ENCODE results near the gene P2RX1.
"Not testable (repeated sequence)": the region's sequence is repeated elsewhere in the genome, so short reads cannot be mapped to it uniquely, and the experiment has no call there.

P2RX1 gene

DNA sequence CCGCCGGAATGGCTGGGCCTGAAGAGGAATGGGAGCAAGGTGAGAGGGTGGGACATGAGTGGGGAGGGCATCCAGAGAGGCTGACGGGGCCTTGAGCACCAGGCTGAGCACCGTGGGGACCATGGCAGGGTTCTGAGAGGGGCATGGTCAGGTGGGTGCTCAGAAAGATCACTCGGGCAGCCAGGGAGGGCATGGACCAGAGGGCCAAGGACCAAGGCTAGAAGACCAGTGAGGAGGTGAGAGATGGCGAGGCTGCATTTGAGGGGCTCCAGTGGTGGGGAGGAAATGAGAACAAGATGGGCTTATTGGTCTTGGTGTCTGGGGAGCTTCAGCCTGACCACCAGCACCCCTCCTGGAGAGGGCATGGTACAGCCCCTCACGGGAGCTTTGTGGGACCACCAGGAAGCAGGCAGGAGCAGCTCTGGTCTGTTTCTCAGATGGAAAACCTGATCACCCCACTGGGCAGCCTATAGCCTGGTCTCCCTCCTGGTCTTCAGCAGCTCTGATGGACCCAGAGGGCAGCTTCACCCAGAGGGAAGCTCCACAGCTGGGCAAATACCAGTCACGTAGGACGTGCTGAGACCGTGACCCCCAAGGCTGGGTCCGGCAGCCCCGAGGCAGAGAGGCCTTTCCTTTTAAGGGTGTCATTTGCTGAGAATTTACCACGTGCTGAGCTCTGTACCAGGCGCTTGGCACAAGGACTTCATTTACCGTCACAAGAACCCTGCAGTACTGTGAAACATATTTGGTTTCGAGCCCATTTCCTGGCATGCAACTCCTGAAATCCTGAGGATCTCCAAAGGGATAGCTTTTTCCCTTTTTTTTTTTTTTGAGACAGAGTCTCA, 58.8 kb downstream of the P2RX1 start:
- DNase-seq (ENCODE audit: low read depth), result no peak

DNA sequence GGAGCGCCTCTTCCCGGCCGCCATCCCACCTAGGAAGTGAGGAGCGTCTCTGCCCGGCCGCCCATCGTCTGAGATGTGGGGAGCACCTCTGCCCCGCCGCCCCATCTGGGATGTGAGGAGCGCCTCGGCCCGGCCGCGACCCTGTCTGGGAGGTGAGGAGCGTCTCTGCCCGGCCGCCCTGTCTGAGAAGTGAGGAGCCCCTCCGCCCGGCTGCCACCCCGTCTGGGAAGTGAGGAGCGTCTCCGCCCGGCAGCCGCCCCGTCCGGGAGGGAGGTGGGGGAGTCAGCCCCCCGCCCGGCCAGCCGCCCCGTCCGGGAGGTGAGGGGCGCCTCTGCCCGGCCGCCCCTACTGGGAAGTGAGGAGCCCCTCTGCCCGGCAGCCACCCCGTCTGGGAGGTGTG, 62.1 kb downstream of the P2RX1 start:
- DNase-seq (ENCODE audit: low read depth), result not testable (repeated sequence)

DNA sequence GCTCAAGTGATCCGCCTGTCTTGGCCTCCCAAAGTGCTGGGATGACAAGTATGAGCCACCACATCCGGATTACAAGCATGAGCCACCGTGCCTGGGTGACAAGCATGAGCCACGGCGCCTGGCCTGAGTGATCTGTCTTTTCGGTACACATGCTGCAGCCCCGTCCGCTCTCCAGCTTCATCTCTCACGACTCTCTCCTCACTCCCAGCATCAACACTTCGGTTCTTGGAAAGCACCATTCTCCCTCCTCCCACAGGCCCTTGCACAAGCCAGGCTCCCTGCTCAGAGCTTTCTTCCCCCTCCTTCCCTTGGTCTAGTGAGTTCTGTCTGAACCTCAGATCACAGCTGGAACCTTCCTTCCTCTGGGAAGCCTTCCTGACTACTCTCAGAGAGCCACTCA, 63.7 kb downstream of the P2RX1 start:
- DNase-seq (ENCODE audit: low read depth), result no peak

DNA sequence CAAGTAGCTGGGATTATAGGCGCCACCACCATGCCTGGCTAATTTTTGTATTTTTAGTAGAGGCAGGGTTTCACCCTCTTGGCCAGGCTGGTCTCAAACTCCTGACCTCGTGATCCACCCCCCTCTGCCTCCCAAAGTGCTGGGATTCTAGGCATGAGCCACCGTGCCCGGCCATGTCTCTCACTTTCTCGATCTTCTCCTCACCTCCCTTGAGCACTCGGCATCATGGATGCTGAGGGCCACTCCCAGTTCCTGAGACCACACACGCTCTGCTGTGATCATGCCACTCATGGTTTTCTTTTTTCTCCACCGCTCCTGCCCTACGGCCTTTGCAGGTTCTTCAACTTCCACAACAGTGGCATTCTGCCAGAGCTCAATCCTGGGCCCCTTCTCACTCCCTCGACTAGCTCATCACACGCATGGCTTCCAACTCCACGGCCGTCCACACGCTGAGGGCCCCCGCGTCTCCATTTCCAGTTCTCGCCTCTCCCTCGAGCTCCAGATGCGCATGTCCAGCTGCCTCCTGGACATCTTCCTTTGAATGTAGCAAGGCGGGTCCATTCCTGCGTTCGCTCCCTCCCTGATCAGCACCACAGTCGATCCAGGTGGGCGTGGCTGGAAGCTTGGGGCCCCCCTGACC, 64.7 kb downstream of the P2RX1 start:
- DNase-seq (ENCODE audit: low read depth), result no peak

DNA sequence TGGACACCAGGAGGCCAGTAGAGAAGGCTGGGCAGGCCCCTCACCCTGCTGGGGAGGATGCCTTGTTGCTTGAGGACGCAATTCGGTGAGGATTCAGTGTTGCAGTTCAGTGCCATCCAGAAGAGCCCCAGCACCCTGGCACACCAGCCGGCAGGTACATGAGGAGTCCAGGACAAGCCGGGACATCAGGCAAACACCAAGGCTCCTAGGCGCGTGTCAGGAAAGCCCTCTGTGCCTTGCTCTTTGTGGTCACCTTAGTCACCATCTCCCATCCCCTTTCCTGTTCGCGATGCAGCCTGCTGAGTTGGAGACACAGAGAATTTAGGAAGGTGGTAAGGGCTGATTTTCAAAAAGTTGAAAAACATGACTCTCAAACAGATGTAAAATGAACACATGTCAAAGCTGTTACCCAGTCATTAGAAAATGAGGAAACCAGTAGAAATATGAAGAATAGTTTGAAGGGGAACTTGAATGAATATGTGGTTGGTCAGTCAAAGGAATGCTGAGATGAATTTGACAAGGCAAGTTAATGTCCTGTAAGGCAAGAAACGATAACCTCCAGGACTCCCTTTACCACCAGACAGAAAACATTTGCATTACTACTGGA, 67.9 kb downstream of the P2RX1 start:
- no peak for DNase-seq (ENCODE audit: low read depth)

DNA sequence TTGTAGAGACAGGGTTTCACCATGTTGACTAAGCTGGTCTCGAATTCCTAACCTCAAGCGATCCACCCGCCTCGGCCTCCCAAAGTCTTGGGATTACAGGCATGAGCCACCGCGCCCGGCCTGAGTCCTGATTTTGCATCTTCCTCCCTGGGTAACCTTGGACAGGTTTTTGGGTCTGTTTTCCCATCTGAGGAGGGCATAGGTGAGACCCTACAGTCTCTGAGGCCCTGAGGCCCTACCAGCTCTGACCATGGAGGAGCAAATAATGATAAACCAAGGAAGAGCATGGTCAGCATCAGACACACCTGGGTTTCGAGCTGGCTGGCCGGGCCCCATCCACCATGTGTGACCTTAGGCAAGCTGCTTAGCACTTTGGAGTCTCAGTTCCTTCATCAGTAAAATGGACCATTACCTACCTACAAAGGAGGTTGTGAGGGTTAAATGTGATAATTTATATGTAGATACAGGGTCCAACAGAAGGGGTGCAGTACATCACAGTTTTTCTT, 69.0 kb downstream of the P2RX1 start:
- DNase-seq (ENCODE audit: low read depth), result no peak

Measured in EH (cell line).